ENCODE data around the gene FCER1G. TPM values are rescaled to one million over a fixed set of nuclear protein-coding genes. Genes with fewer than 3 reads are reported as not detected.
"Not testable (repeated sequence)": the region's sequence is repeated elsewhere in the genome, so short reads cannot be mapped to it uniquely, and the experiment has no call there.

The FCER1G gene
- total RNA-seq, 2 experiments from 2014 or later = 2.0 TPM

DNA sequence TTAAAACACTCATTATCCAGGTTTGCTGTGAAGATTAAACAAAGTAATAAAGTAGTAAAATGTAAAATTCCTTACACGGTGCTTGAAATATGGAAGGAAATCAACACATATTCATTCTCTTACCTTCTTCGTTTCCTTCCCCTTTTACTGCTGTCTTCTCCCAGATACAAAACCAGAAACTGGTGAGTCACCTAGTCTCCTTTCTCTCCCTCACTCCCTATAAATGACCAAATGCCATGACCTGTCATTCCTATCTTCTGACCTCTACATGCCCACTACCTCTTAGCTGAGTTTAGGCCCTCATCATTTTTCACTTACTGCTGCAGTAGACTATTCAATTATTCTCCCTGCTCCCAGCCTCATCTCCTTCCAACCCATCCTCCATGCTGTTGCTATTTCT is 27.2 kb downstream of the FCER1G start:
- Histone ChIP-seq H3K4me3 (ENCODE audit: low read length) (no peak overlapping the region), H3K27me3 (ENCODE audit: control insufficient read depth in 1 of 2, insufficient read depth in 2 of 2, low read length in 2 of 2) (no peaks in the 10 kb centered on the region), H3K9me3 (ENCODE audit: control insufficient read depth in 1 of 2, insufficient read depth in 1 of 2, low read length in 2 of 2) (no peaks in the 10 kb centered on the region), H3K4me1 (ENCODE audit: insufficient read depth, low read length) (no peaks in the 10 kb centered on the region), H3K27ac (ENCODE audit: low read depth in 1 of 2, low read length in 2 of 2) (no peak overlapping the region), H3K36me3 (ENCODE audit: insufficient read depth, low read length) (no peaks in the 10 kb centered on the region)
- Mint-ChIP-seq H3K4me1 (ENCODE audit: low read depth) (no peaks in the 10 kb centered on the region), H3K27ac (no peak overlapping the region), H3K4me3 (no peak overlapping the region), H3K36me3 (ENCODE audit: low read depth) (no peaks in the 10 kb centered on the region), H3K9me3 (no peaks in the 10 kb centered on the region), H3K27me3 (peaks cover 10% of the 10 kb centered on the region)
- TF ChIP-seq, protein P1, sequence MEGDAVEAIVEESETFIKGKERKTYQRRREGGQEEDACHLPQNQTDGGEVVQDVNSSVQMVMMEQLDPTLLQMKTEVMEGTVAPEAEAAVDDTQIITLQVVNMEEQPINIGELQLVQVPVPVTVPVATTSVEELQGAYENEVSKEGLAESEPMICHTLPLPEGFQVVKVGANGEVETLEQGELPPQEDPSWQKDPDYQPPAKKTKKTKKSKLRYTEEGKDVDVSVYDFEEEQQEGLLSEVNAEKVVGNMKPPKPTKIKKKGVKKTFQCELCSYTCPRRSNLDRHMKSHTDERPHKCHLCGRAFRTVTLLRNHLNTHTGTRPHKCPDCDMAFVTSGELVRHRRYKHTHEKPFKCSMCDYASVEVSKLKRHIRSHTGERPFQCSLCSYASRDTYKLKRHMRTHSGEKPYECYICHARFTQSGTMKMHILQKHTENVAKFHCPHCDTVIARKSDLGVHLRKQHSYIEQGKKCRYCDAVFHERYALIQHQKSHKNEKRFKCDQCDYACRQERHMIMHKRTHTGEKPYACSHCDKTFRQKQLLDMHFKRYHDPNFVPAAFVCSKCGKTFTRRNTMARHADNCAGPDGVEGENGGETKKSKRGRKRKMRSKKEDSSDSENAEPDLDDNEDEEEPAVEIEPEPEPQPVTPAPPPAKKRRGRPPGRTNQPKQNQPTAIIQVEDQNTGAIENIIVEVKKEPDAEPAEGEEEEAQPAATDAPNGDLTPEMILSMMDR (IDR thresholded peaks at IDR 0.05) = no peak
- POLR2A ChIA-PET = no interaction called here
- DNase-seq = no peak
- intact Hi-C loops (cut with DNase I, micrococcal nuclease) = no loop called here
- no peak for ATAC-seq (ENCODE audit: poor library complexity)
- CTCF ChIA-PET = no interaction called here

DNA sequence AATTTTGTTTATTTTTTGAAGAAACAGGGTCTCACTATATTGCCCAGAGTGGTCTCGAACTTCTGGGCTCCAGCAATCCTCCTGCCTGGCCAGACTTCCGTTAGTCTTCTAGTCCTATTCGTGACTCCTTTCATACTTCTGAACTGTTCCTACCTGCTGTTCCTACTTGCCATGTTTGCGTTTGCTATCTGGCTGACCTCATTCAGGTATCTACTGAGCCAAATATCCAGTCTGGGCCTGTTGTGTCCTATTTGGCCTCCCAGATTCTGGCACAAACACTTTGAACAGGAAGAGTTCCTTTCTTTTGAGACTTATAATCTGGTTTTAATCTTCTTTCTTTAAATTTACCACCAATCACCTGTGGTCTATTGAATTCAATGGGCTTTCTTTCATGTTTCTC is 29.8 kb downstream of the FCER1G start:
- Mint-ChIP-seq H3K9me3 (no peaks in the 10 kb centered on the region), H3K4me1 (ENCODE audit: low read depth) (no peaks in the 10 kb centered on the region), H3K27ac (no peak overlapping the region), H3K36me3 (ENCODE audit: low read depth) (no peaks in the 10 kb centered on the region), H3K27me3 (peaks cover 9% of the 10 kb centered on the region), H3K4me3 (no peak overlapping the region)
- Histone ChIP-seq H3K36me3 (ENCODE audit: insufficient read depth, low read length) (no peaks in the 10 kb centered on the region), H3K9me3 (ENCODE audit: control insufficient read depth in 1 of 2, insufficient read depth in 1 of 2, low read length in 2 of 2) (no peaks in the 10 kb centered on the region), H3K27ac (ENCODE audit: low read depth in 1 of 2, low read length in 2 of 2) (no peak overlapping the region), H3K4me1 (ENCODE audit: insufficient read depth, low read length) (no peaks in the 10 kb centered on the region), H3K27me3 (ENCODE audit: control insufficient read depth in 1 of 2, insufficient read depth in 2 of 2, low read length in 2 of 2) (no peaks in the 10 kb centered on the region), H3K4me3 (ENCODE audit: low read length) (no peak overlapping the region)
- DNase-seq (no peak), ATAC-seq (ENCODE audit: poor library complexity) (no peak)
- intact Hi-C loops (cut with DNase I, micrococcal nuclease) = loop anchor here in 1 of 2 experiments (5.0 kb wide), 1 partner anchor 37 kb away; no protein-coding TSS in a partner anchor
- ChIA-PET POLR2A (no interaction called here), CTCF (no interaction called here)
- TF ChIP-seq, protein P1 (IDR thresholded peaks at IDR 0.05) = no peak

DNA sequence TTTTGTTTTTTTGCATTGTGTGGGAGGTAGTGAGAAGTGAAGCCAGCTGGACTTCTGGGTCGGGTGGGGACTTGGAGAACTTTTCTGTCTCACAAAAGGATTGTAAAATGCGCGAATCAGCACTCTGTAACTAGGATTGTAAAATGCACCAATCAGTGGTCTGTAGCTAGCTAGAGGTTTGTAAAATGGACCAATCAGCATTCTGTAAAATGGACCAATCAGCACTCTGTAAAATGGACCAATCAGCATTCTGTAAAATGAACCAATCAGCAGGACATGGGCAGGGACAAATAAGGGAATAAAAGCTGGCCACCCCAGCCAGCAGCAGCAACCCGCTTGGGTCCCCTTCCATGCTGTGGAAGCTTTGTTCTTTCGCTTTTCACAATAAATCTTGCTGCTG is 35.0 kb downstream of the FCER1G start:
- H3K27me3 Mint-ChIP-seq; H3K9me3 Mint-ChIP-seq; H3K4me1 ChIP-seq (ENCODE audit: insufficient read depth, low read length); POLR2A ChIA-PET; H3K36me3 Mint-ChIP-seq (ENCODE audit: low read depth); H3K9me3 ChIP-seq (ENCODE audit: control insufficient read depth in 1 of 2, insufficient read depth in 1 of 2, low read length in 2 of 2); H3K36me3 ChIP-seq (ENCODE audit: insufficient read depth, low read length); H3K27ac ChIP-seq (ENCODE audit: low read depth in 1 of 2, low read length in 2 of 2); ATAC-seq (ENCODE audit: poor library complexity); H3K27me3 ChIP-seq (ENCODE audit: control insufficient read depth in 1 of 2, insufficient read depth in 2 of 2, low read length in 2 of 2); H3K4me1 Mint-ChIP-seq (ENCODE audit: low read depth); DNase-seq; H3K4me3 Mint-ChIP-seq; H3K4me3 ChIP-seq (ENCODE audit: low read length); H3K27ac Mint-ChIP-seq; intact Hi-C loops (cut with DNase I, micrococcal nuclease): not testable (repeated sequence)
- CTCF ChIA-PET = interaction anchor here (1.3 kb wide), 1 partner anchor 16 kb away, joined by 3 read pairs; no protein-coding TSS in a partner anchor

DNA sequence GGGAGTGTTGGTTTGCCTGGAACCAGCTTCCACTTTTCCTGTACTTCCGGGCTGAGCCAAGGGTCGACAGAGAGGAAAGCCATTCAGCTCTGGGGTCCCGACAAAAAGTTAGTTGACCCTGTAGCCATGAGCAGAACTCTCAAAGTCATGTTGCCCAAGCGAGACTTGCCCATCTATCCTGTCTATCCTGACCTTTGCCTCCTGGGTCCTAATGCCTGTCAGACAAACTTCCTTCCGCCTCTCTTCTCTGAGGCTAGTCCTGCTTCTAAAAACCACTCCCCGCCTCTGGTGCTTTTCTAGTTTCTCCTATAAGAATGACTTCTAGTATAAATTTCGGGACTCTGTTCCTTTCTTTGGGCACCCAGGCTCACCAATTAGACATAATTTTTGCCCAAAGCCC is 35.7 kb downstream of the FCER1G start:
- intact Hi-C loops (cut with DNase I, micrococcal nuclease) = no loop called here
- no peak for ATAC-seq (ENCODE audit: poor library complexity)
- no peak for DNase-seq
- Histone ChIP-seq H3K4me3 (ENCODE audit: low read length) (no peak overlapping the region), H3K9me3 (ENCODE audit: control insufficient read depth in 1 of 2, insufficient read depth in 1 of 2, low read length in 2 of 2) (peaks cover 0 to 4% of the 10 kb centered on the region in 2 experiments), H3K36me3 (ENCODE audit: insufficient read depth, low read length) (no peaks in the 10 kb centered on the region), H3K4me1 (ENCODE audit: insufficient read depth, low read length) (no peaks in the 10 kb centered on the region), H3K27ac (ENCODE audit: low read depth in 1 of 2, low read length in 2 of 2) (no peak overlapping the region), H3K27me3 (ENCODE audit: control insufficient read depth in 1 of 2, insufficient read depth in 2 of 2, low read length in 2 of 2) (peaks cover 0 to 5% of the 10 kb centered on the region in 2 experiments)
- Mint-ChIP-seq H3K27ac (no peak overlapping the region), H3K27me3 (peaks cover 17% of the 10 kb centered on the region), H3K36me3 (ENCODE audit: low read depth) (no peaks in the 10 kb centered on the region), H3K4me1 (ENCODE audit: low read depth) (no peaks in the 10 kb centered on the region), H3K4me3 (no peak overlapping the region), H3K9me3 (no peaks in the 10 kb centered on the region)
- ChIA-PET POLR2A (no interaction called here), CTCF (no interaction called here)
- TF ChIP-seq, protein P1 (IDR thresholded peaks at IDR 0.05) = no peak

Measured in CD4-positive, alpha-beta T cell (primary cell).